ENCODE data around the gene TMEM125. TPM values are rescaled to one million over a fixed set of nuclear protein-coding genes. Genes with fewer than 3 reads are reported as not detected.

Gene TMEM125
- total RNA-seq, 1 donor from 2014 or later, result 0.64 TPM

- no peak overlapping the region for H3K4me3 ChIP-seq (ENCODE audit: insufficient read depth, low read depth, low read length)
- no peak overlapping the region for H2AFZ ChIP-seq (ENCODE audit: low read depth, low read length)
- peaks cover 33% of the 10 kb centered on the region for H3K27me3 Mint-ChIP-seq (ENCODE audit: low read depth, unreplicated experiment)
- H3K9me3 Mint-ChIP-seq (ENCODE audit: unreplicated experiment), result peaks cover 2% of the 10 kb centered on the region
- FAIRE-seq (no peak), DNase-seq (ENCODE audit: low read depth) (no peak)
- H3K36me3 Mint-ChIP-seq (ENCODE audit: low read depth, unreplicated experiment), result peaks cover 5% of the 10 kb centered on the region
- no peak overlapping the region for H3K27ac ChIP-seq (ENCODE audit: low read depth, low read length)
- H3K4me1 Mint-ChIP-seq (ENCODE audit: low read depth, unreplicated experiment), result peaks cover 2% of the 10 kb centered on the region
- H3K9me3 ChIP-seq (ENCODE audit: insufficient read depth, low read depth, low read length), result no peaks in the 10 kb centered on the region
- H3K79me2 ChIP-seq (ENCODE audit: insufficient read depth, low read length), result no peaks in the 10 kb centered on the region
- H3K4me1 ChIP-seq (ENCODE audit: insufficient read depth, low read length), result no peaks in the 10 kb centered on the region
- no peaks in the 10 kb centered on the region for H4K20me1 ChIP-seq (ENCODE audit: insufficient read depth, low read length)
- no peak overlapping the region for H3K27ac Mint-ChIP-seq (ENCODE audit: unreplicated experiment)
- H3K36me3 ChIP-seq (ENCODE audit: insufficient read depth, low read length), result no peaks in the 10 kb centered on the region
- TF ChIP-seq EZH2 (IDR thresholded peaks at IDR 0.05; ENCODE audit: insufficient read depth, low read length), result no peak
- no peak for TF ChIP-seq CTCF (IDR thresholded peaks at IDR 0.05; ENCODE audit: insufficient read depth, low read depth, low read length)
- no peak overlapping the region for H3K4me2 ChIP-seq (ENCODE audit: low read length)
- no peak overlapping the region for H3K9ac ChIP-seq (ENCODE audit: low read length)
- H3K27me3 ChIP-seq (ENCODE audit: insufficient read depth, low read length), result peaks cover 6% of the 10 kb centered on the region
- H3K4me3 Mint-ChIP-seq (ENCODE audit: unreplicated experiment), result no peak overlapping the region
Measured at GRCh38 chr1:43288785-43289706, 19.3 kb downstream of the TMEM125 start.

GRCh38 chr1:43292216-43292615 is 22.4 kb downstream of the TMEM125 start:
- no peak overlapping the region for H3K27ac Mint-ChIP-seq (ENCODE audit: unreplicated experiment)
- Histone ChIP-seq H3K9me3 (ENCODE audit: insufficient read depth, low read depth, low read length) (no peaks in the 10 kb centered on the region), H3K4me2 (ENCODE audit: low read length) (no peak overlapping the region), H3K36me3 (ENCODE audit: insufficient read depth, low read length) (no peaks in the 10 kb centered on the region), H3K4me1 (ENCODE audit: insufficient read depth, low read length) (peaks cover 11% of the 10 kb centered on the region), H3K9ac (ENCODE audit: low read length) (no peak overlapping the region), H2AFZ (ENCODE audit: low read depth, low read length) (no peak overlapping the region), H3K27me3 (ENCODE audit: insufficient read depth, low read length) (peaks cover 2% of the 10 kb centered on the region), H3K27ac (ENCODE audit: low read depth, low read length) (no peak overlapping the region), H4K20me1 (ENCODE audit: insufficient read depth, low read length) (no peaks in the 10 kb centered on the region), H3K79me2 (ENCODE audit: insufficient read depth, low read length) (no peaks in the 10 kb centered on the region), H3K4me3 (ENCODE audit: insufficient read depth, low read depth, low read length) (no peak overlapping the region)
- H3K4me1 Mint-ChIP-seq (ENCODE audit: low read depth, unreplicated experiment), result peaks cover 11% of the 10 kb centered on the region
- DNase-seq (ENCODE audit: low read depth), result no peak
- no peak for TF ChIP-seq CTCF (IDR thresholded peaks at IDR 0.05; ENCODE audit: insufficient read depth, low read depth, low read length)
- no peak for TF ChIP-seq EZH2 (IDR thresholded peaks at IDR 0.05; ENCODE audit: insufficient read depth, low read length)
- peaks cover 1% of the 10 kb centered on the region for H3K9me3 Mint-ChIP-seq (ENCODE audit: unreplicated experiment)
- H3K27me3 Mint-ChIP-seq (ENCODE audit: low read depth, unreplicated experiment), result peaks cover 15% of the 10 kb centered on the region
- H3K4me3 Mint-ChIP-seq (ENCODE audit: unreplicated experiment), result no peak overlapping the region
- no peaks in the 10 kb centered on the region for H3K36me3 Mint-ChIP-seq (ENCODE audit: low read depth, unreplicated experiment)
- no peak for FAIRE-seq

- H3K4me3 Mint-ChIP-seq (ENCODE audit: unreplicated experiment), result no peak overlapping the region
- peaks cover 11% of the 10 kb centered on the region for H3K4me1 Mint-ChIP-seq (ENCODE audit: low read depth, unreplicated experiment)
- Histone ChIP-seq H3K4me3 (ENCODE audit: insufficient read depth, low read depth, low read length) (no peak overlapping the region), H3K4me2 (ENCODE audit: low read length) (no peak overlapping the region), H3K4me1 (ENCODE audit: insufficient read depth, low read length) (peaks cover 11% of the 10 kb centered on the region), H2AFZ (ENCODE audit: low read depth, low read length) (no peak overlapping the region), H3K36me3 (ENCODE audit: insufficient read depth, low read length) (no peaks in the 10 kb centered on the region), H4K20me1 (ENCODE audit: insufficient read depth, low read length) (no peaks in the 10 kb centered on the region), H3K27me3 (ENCODE audit: insufficient read depth, low read length) (peaks cover 2% of the 10 kb centered on the region), H3K79me2 (ENCODE audit: insufficient read depth, low read length) (no peaks in the 10 kb centered on the region), H3K9me3 (ENCODE audit: insufficient read depth, low read depth, low read length) (no peaks in the 10 kb centered on the region), H3K9ac (ENCODE audit: low read length) (no peak overlapping the region), H3K27ac (ENCODE audit: low read depth, low read length) (no peak overlapping the region)
- H3K27me3 Mint-ChIP-seq (ENCODE audit: low read depth, unreplicated experiment), result peaks cover 11% of the 10 kb centered on the region
- TF ChIP-seq CTCF (IDR thresholded peaks at IDR 0.05; ENCODE audit: insufficient read depth, low read depth, low read length) (no peak), EZH2 (IDR thresholded peaks at IDR 0.05; ENCODE audit: insufficient read depth, low read length) (no peak)
- no peak overlapping the region for H3K27ac Mint-ChIP-seq (ENCODE audit: unreplicated experiment)
- no peak for DNase-seq (ENCODE audit: low read depth)
- no peaks in the 10 kb centered on the region for H3K36me3 Mint-ChIP-seq (ENCODE audit: low read depth, unreplicated experiment)
- no peaks in the 10 kb centered on the region for H3K9me3 Mint-ChIP-seq (ENCODE audit: unreplicated experiment)
- FAIRE-seq, result no peak
Measured at GRCh38 chr1:43292679-43293078, 22.9 kb downstream of the TMEM125 start.
